NCI-H82 treated with DMSO at 0.1 percent for 48 hours (cell line): ENCODE measurements around the gene LRRC8D.

Source experiments
- DNase-seq: peaks from one replicate; lab custom pipeline; 2025; ENCODE audit not compliant: unreplicated experiment; lab: John Stamatoyannopoulos, UW

LRRC8D gene

GRCh38 chr1:89832496-89833127 lies 11.8 kb downstream of the LRRC8D start:
- DNase-seq, result no peak

GRCh38 chr1:89833183-89834082 lies 12.6 kb downstream of the LRRC8D start:
- no peak for DNase-seq

GRCh38 chr1:89834083-89834704 lies 13.4 kb downstream of the LRRC8D start:
- DNase-seq, result no peak

- DNase-seq, result no peak
These were observed 15.6 kb downstream of the LRRC8D start for GRCh38 chr1:89836252-89837035.

- DNase-seq, result no peak
These were observed 16.2 kb downstream of the LRRC8D start for GRCh38 chr1:89837036-89837481.

GRCh38 chr1:89837510-89837909 lies 16.7 kb downstream of the LRRC8D start:
- no peak for DNase-seq

GRCh38 chr1:89839516-89839915 lies 18.7 kb downstream of the LRRC8D start:
- no peak for DNase-seq

- DNase-seq, result no peak
These were observed 20.7 kb downstream of the LRRC8D start for GRCh38 chr1:89841507-89841906.

GRCh38 chr1:89842567-89843272 lies 21.9 kb downstream of the LRRC8D start:
- DNase-seq, result peak; percentile 20

- DNase-seq, result no peak
These were observed 22.7 kb downstream of the LRRC8D start for GRCh38 chr1:89843273-89844130.

- no peak for DNase-seq
These were observed 23.5 kb downstream of the LRRC8D start for GRCh38 chr1:89844241-89844807.

GRCh38 chr1:89844860-89845259 lies 24.0 kb downstream of the LRRC8D start:
- DNase-seq, result no peak

GRCh38 chr1:89847191-89847729 lies 26.4 kb downstream of the LRRC8D start:
- DNase-seq, result no peak

GRCh38 chr1:89850844-89851415 lies 30.1 kb downstream of the LRRC8D start:
- DNase-seq, result no peak

GRCh38 chr1:89854140-89854539 lies 33.3 kb downstream of the LRRC8D start:
- no peak for DNase-seq

GRCh38 chr1:89855413-89856123 lies 34.7 kb downstream of the LRRC8D start:
- no peak for DNase-seq

- no peak for DNase-seq
These were observed 42.5 kb downstream of the LRRC8D start for GRCh38 chr1:89863165-89863830.
